HEK293 (cell line): ENCODE data around the gene DBN1.

ENCODE experiments used
- GLI2 ChIP-seq: fragments of 450-650 bp; formaldehyde crosslinking; IDR thresholded peaks from 2 replicates; pipeline ENCODE4; 2017; ENCODE audit warnings: missing biosample characterization, missing genetic modification characterization, low read depth, borderline replicate concordance
- GLI4 ChIP-seq: fragments of 450-650 bp; formaldehyde crosslinking; IDR thresholded peaks from 2 replicates; pipeline ENCODE4 v1.5.1; 2016; ENCODE audit warnings: missing biosample characterization, missing genetic modification characterization
- HOXC10 ChIP-seq: sonication (generic); formaldehyde crosslinking; IDR thresholded peaks from 2 replicates; pipeline ENCODE4 v1.8.1; 2023; ENCODE audit warnings: mild to moderate bottlenecking, missing genetic modification reagents
- KLF10 ChIP-seq: fragments of 450-650 bp; IDR thresholded peaks from 2 replicates; pipeline ENCODE4 v1.5.1; 2018; ENCODE audit warnings: missing biosample characterization, mild to moderate bottlenecking, missing genetic modification characterization
- KLF7 ChIP-seq: fragments of 450-650 bp; formaldehyde crosslinking; IDR thresholded peaks from 2 replicates; pipeline ENCODE4 v1.5.1; 2016; ENCODE audit warnings: missing biosample characterization, missing genetic modification characterization, borderline replicate concordance
- KLF8 ChIP-seq: fragments of 450-650 bp; formaldehyde crosslinking; IDR thresholded peaks from 2 replicates; pipeline ENCODE4 v1.5.1; 2016; ENCODE audit warnings: missing biosample characterization, missing genetic modification characterization
- TCF7L2 ChIP-seq: IDR thresholded peaks from 2 replicates; pipeline ENCODE4 v1.6.1; 2011; ENCODE audit warnings: low read depth, mild to moderate bottlenecking, inconsistent platforms, low read length, moderate library complexity, borderline replicate concordance
- ZBTB26 ChIP-seq: fragments of 450-650 bp; formaldehyde crosslinking; optimal IDR thresholded peaks from 2 replicates; pipeline ENCODE3; 2016; ENCODE audit warnings: missing biosample characterization, mild to moderate bottlenecking, missing genetic modification characterization
- ZBTB48 ChIP-seq: fragments of 450-650 bp; formaldehyde crosslinking; IDR thresholded peaks from 2 replicates; pipeline ENCODE4 v1.5.1; 2016; ENCODE audit warnings: missing biosample characterization, missing genetic modification characterization
- ZBTB7A ChIP-seq: fragments of 450-650 bp; formaldehyde crosslinking; IDR thresholded peaks from 2 replicates; pipeline ENCODE4 v1.5.1; 2016; ENCODE audit warnings: low read depth, missing biosample characterization, missing genetic modification characterization
- ZFHX2 ChIP-seq: fragments of 450-650 bp; formaldehyde crosslinking; conservative IDR thresholded peaks from 2 replicates; pipeline ENCODE4 v1.5.1; 2016; ENCODE audit warnings: missing biosample characterization, missing genetic modification characterization
- ZNF138 ChIP-seq: fragments of 450-650 bp; formaldehyde crosslinking; IDR thresholded peaks from 2 replicates; pipeline ENCODE4 v1.5.1; 2016; ENCODE audit warnings: missing biosample characterization, missing genetic modification characterization, borderline replicate concordance
- ZNF2 ChIP-seq: fragments of 450-650 bp; formaldehyde crosslinking; IDR thresholded peaks from 2 replicates; pipeline ENCODE4 v1.5.1; 2016; ENCODE audit warnings: missing biosample characterization, missing genetic modification characterization
- ZNF280C ChIP-seq: fragments of 450-650 bp; formaldehyde crosslinking; IDR thresholded peaks from 2 replicates; pipeline ENCODE4 v1.5.1; 2016; ENCODE audit warnings: missing biosample characterization, missing genetic modification characterization
- ZNF292 ChIP-seq: fragments of 450-650 bp; formaldehyde crosslinking; IDR thresholded peaks from 2 replicates; pipeline ENCODE4 v1.5.1; 2016; ENCODE audit warnings: low read depth, missing biosample characterization, missing genetic modification characterization, borderline replicate concordance
- ZNF324 ChIP-seq: fragments of 450-650 bp; formaldehyde crosslinking; IDR thresholded peaks from 2 replicates; pipeline ENCODE4 v1.5.1; 2016; ENCODE audit warnings: missing biosample characterization, missing genetic modification characterization
- ZNF341 ChIP-seq: fragments of 450-650 bp; formaldehyde crosslinking; IDR thresholded peaks from 2 replicates; pipeline ENCODE4; 2016; ENCODE audit warnings: low read depth, missing biosample characterization, missing genetic modification characterization
- ZNF398 ChIP-seq: fragments of 450-650 bp; formaldehyde crosslinking; IDR thresholded peaks from 2 replicates; pipeline ENCODE4 v1.5.1; 2017; ENCODE audit warnings: missing biosample characterization, missing genetic modification characterization
- ZNF514 ChIP-seq: fragments of 450-650 bp; formaldehyde crosslinking; IDR thresholded peaks from 2 replicates; pipeline ENCODE4 v1.5.1; 2016; ENCODE audit warnings: missing biosample characterization, missing genetic modification characterization
- ZNF548 ChIP-seq: fragments of 450-650 bp; formaldehyde crosslinking; IDR thresholded peaks from 2 replicates; pipeline ENCODE4 v1.5.1; 2016; ENCODE audit warnings: missing biosample characterization, missing genetic modification characterization
- ZNF555 ChIP-seq: fragments of 450-650 bp; formaldehyde crosslinking; conservative IDR thresholded peaks from 2 replicates; pipeline ENCODE4 v1.5.1; 2017; ENCODE audit warnings: missing biosample characterization, mild to moderate bottlenecking, missing genetic modification characterization, inconsistent platforms
- ZNF600 ChIP-seq: fragments of 450-650 bp; formaldehyde crosslinking; IDR thresholded peaks from 2 replicates; pipeline ENCODE4 v1.5.1; 2016; ENCODE audit warnings: missing biosample characterization, missing genetic modification characterization
- ZNF76 ChIP-seq: fragments of 450-650 bp; formaldehyde crosslinking; IDR thresholded peaks from 2 replicates; pipeline ENCODE4; 2016; ENCODE audit warnings: low read depth, missing biosample characterization, missing genetic modification characterization, borderline replicate concordance
- ZNF785 ChIP-seq: fragments of 450-650 bp; formaldehyde crosslinking; IDR thresholded peaks from 2 replicates; pipeline ENCODE4 v1.5.1; 2016; ENCODE audit warnings: missing biosample characterization, missing genetic modification characterization
- ZNF837 ChIP-seq: fragments of 450-650 bp; formaldehyde crosslinking; IDR thresholded peaks from 2 replicates; pipeline ENCODE4 v1.5.1; 2016; ENCODE audit warnings: missing biosample characterization, missing genetic modification characterization
- ZSCAN30 ChIP-seq: fragments of 450-650 bp; IDR thresholded peaks from 2 replicates; pipeline ENCODE4 v1.5.1; 2018; ENCODE audit warnings: missing biosample characterization, mild to moderate bottlenecking, missing genetic modification characterization, moderate library complexity

DBN1 gene

GRCh38 chr5:177497292-177498012 is 24.0 kb upstream of the DBN1 start, which contains the start of gene PDLIM7 (continued):
- TF ChIP-seq ZNF837 (tag by site-specific recombination) (no peak), ZBTB7A (peak; percentile 63; the same call in 1 of the 2 replicates), ZNF341 (tag by site-specific recombination) (peak; percentile 66; the same call in 1 of the 2 replicates), ZFHX2 (tag by site-specific recombination) (peak; percentile 92), HOXC10 (CRISPR knock-in tag) (no peak), GLI4 (tag by site-specific recombination) (no peak), ZNF292 (no peak), ZBTB48 (tag by site-specific recombination) (peak; percentile 81), ZNF280C (tag by site-specific recombination) (no peak), ZNF324 (tag by site-specific recombination) (0 out of 2 replicates have a peak, but pooled peaks have one; percentile 3), ZSCAN30 (tag by site-specific recombination) (peak; percentile 62), ZNF2 (tag by site-specific recombination) (0 out of 2 replicates have a peak, but pooled peaks have one; percentile 11), TCF7L2 (no peak), KLF10 (tag by site-specific recombination) (peak; percentile 90; the same call in 1 of the 2 replicates), KLF8 (tag by site-specific recombination) (peak; percentile 97), ZBTB26 (tag by site-specific recombination) (peak; percentile 60), ZNF785 (tag by site-specific recombination) (peak; percentile 58; the same call in 1 of the 2 replicates), ZNF138 (tag by site-specific recombination) (no peak), ZNF548 (tag by site-specific recombination) (no peak), ZNF514 (no peak), GLI2 (no peak), ZNF600 (tag by site-specific recombination) (peak; percentile 74), ZNF76 (tag by site-specific recombination) (peak; percentile 57; the same call in 1 of the 2 replicates), ZNF398 (no peak), KLF7 (tag by site-specific recombination) (peak; percentile 9; the same call in 1 of the 2 replicates), ZNF555 (tag by site-specific recombination) (no peak)
